HG03066 (cell line): ENCODE results near the gene MIA3.

Source experiments
- ATAC-seq: cut with Tn5 transposase; IDR thresholded peaks from one replicate; pipeline ENCODE4 v1.9.1; 2021; ENCODE audit warnings: low read depth; ENCODE audit not compliant: unreplicated experiment

Gene MIA3

GRCh38 chr1:222617367-222617951, 438 bp upstream of the MIA3 start:
- peak; percentile 84 for ATAC-seq

DNA sequence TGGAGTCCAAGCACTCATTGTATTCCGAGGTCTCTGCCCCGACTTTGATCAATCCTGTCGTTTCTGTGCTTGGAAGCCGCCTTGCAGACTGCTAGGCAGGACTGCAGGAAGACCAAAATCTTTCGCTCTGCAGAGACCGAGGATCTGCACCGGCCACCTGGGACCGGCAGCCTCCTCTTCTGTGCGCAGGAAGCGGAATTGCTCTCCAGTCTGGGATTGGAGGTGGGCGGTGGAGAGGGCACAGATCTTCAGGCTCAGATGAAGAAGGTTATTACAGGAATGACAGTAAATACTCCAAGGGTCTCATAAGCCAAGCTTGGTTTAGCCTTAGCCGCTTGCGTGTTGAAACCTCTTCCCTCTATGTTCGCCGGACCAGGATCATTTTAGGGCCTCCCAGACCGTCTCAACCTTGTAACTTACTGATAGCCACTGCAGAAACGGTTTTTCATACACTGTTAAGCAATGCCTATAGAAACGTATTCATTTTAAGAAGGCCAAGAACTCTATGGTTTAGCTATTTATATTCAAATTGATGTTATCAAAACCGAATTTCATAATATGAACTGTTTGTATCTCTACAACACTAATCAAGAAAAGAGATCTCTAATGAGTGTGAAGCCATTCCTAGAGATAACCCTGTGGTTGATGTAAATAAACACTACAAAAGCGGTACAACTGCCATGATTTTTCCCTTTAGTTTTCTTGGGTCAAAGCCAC, 1.1 kb downstream of the MIA3 start:
- no peak for ATAC-seq

- ATAC-seq, result no peak
These were observed 2.7 kb downstream of the MIA3 start for GRCh38 chr1:222620566-222620965.

DNA sequence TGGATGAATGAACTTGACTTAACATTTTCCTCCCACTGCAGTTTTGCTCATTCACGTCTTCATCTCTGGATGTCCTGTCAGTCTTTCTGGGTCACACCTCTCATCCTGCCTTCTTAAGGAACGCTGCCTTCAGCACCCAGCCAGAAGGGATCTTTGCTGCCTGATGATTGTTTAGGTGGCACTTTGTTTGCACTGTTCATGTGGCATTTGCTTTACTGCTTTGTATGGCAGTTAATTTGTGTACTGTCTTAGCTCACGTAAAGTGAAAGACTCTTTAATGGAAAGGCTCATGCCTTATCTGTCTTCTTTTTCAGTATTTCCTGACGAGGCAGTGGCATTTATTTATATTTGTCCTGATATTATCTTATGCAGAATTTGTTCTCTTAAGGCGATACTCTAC, 4.9 kb downstream of the MIA3 start:
- ATAC-seq, result no peak

DNA sequence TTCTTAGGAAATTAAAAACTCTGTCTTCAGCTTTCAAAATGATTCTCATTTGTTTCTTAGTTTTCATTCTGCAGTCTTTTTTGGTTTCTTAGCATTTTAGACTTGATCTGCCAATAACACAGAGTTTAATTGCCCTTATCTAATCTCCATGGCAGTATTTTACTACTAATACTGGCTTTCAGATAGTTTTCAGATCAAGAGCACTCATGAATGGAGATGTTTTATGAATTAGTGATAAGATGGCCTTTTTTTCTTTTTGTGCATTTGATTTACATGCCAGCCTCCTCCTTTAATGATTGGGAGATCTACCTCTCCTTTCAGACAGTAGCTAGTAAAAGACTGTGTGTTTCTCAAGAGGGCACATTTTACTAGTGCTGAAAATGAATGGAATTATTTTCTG, 5.6 kb downstream of the MIA3 start:
- ATAC-seq, result no peak

GRCh38 chr1:222624214-222624613, 6.3 kb downstream of the MIA3 start:
- ATAC-seq, result no peak

- no peak for ATAC-seq
These were observed 9.3 kb downstream of the MIA3 start for GRCh38 chr1:222627232-222627631.

DNA sequence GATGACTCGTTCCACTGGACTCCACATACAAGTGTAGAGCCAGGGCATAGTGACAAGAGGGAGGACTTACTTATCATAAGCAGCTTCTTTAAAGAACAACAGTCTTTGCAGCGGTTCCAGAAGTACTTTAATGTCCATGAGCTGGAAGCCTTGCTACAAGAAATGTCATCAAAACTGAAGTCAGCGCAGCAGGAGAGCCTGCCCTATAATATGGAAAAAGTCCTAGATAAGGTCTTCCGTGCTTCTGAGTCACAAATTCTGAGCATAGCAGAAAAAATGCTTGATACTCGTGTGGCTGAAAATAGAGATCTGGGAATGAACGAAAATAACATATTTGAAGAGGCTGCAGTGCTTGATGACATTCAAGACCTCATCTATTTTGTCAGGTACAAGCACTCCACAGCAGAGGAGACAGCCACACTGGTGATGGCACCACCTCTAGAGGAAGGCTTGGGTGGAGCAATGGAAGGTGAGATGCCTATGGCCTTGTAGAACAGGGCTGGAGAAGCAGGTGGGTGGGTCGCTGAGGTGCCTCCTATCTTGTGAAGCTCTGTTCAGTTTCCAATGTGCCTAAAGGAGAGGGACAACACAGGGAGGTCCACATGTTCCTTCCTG, 12.1 kb downstream of the MIA3 start:
- no peak for ATAC-seq

DNA sequence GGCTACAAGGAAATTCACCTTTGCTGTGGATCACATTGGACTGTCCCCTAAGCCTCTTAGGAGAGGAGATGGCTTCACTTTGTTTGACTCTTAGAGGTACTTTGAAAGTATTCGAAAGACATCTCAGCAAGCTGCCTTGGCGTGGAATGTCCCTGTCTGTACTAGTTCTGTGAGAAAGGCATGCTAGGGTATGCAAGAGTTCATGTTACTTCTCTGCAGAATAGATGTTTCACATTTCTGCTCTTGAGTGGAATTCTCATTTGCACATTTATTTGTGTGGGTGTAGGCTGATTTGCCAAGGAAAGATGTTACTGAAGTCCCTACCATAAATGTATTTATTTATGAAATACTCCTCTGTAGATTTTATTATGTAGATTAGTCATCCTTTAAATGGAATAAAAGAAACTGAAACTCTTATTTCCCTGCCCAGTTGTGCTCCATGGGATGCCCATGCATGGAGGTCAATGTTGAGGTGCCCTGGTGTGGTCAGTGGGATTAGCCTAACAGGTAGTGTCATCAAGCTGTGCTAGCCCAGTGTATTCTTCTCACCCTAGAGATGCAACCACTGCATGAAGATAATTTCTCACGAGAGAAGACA, 13.8 kb downstream of the MIA3 start:
- ATAC-seq, result no peak

- ATAC-seq, result no peak
These were observed 14.9 kb downstream of the MIA3 start for GRCh38 chr1:222632749-222633148.

GRCh38 chr1:222634180-222635013, 16.5 kb downstream of the MIA3 start:
- ATAC-seq, result peak; percentile 93

- no peak for ATAC-seq
These were observed 23.5 kb downstream of the MIA3 start for GRCh38 chr1:222641269-222641948.

DNA sequence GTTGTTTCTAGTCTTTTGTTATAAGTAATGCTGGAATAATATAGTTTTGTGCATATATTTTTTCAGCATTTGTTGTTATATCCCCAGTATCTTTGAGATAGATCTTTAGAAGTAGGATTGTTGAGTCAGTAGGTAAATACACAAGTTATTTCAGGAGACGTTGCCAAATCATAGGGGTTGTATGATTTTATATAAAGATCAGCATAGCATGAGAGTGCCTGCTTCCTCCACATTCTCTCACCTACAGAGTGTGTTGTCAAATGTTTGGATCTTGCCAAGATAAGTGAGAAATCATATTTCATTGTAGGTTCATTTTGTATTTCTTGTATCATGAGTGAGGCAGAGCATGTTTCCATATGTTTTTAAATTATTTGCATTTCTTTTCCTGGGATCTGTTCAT, 24.6 kb downstream of the MIA3 start:
- no peak for ATAC-seq

DNA sequence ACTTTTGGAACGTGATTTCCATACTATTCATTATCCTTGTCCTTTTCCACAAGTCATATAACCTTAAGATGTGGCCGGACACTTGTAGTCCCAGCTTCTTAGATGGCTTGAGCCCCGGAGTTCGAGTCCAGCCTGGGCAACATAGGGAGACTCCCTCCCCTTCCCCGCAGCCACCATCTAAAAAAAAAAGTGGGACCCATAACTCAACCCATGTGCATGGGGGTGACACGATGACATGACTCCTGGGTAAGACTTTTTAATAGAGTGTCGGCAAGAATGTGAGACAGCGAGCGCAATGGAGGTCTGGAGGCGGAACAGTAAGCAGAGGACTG, 25.7 kb downstream of the MIA3 start:
- no peak for ATAC-seq

DNA sequence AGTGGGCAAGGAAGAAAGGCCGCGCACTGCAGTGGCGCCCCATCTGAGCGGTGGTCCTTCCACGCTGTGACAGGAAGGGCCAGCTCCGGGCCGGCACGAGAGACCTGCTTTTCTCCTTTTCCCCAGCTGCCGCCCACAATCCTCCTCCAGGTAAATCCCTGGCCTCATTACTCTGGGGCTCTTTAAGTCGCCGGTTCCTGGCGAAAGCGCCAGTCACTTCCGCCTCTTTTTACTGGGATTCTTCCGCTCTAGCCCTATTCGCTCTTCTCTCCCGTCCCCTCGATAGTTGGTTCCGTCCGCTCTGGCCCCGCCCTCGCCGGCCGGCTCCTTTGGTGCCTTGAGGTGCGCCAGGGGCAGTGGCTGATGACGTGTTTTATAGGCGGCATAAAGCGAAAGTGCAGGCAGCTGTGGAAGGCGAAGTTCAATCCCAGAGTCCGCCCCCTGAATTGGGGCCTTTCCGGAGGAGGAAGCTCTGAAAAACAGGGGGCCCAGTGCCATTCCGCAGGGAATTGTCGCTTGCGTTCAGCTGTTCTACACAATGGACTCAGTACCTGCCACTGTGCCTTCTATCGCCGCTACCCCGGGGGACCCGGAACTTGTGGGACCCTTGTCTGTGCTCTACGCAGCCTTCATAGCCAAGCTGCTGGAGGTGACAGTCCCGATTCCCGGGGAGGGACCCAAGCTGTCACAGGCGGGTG, 26.2 kb downstream of the MIA3 start:
- peak; percentile 96 for ATAC-seq

DNA sequence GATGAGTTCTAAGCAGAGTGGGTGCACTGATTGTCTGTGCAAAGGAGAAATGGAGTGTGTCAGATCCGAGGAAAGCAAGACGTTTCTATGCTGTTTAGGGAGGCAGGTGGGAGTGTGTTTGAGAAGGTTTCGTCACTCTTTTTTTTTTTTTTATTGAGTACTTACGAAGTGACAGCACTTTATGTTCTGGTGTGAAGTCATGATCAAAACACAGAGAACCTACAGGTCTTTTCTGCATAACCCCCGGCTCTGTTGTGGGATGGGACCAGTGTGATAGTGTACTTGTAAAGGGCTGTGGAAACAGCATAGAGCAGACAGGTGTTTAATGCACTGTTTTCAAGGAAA, 26.7 kb downstream of the MIA3 start:
- ATAC-seq, result no peak

DNA sequence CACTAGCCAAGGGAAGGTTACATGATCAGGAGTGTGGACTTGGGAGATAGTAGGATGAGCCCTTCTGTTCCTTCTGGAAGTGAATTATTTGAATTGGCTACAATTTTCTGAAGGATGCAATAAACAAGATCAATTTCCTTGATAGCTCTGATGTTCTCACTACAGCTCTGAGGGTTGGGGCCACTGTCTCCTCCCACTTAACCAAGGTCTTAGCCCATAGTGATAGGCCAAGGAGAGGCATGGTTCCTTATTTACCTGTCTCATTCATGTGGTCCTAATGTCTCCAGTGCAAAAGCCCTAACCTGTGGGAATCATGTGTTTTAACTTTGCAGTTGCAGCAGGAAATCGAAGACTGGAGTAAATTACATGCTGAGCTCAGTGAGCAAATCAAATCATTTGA, 34.8 kb downstream of the MIA3 start:
- no peak for ATAC-seq

- peak; percentile 64 for ATAC-seq
These were observed 35.4 kb downstream of the MIA3 start for GRCh38 chr1:222653178-222653827.

- ATAC-seq, result peak; percentile 95
These were observed 37.0 kb downstream of the MIA3 start for GRCh38 chr1:222654849-222655248.
